NCI-H510A treated with DMSO at 0.1 percent for 48 hours (cell line): ENCODE measurements around the gene PCBP3.

Experiments
- DNase-seq: peaks from one replicate; lab custom pipeline; 2025; lab: John Stamatoyannopoulos, UW

The PCBP3 gene

DNA sequence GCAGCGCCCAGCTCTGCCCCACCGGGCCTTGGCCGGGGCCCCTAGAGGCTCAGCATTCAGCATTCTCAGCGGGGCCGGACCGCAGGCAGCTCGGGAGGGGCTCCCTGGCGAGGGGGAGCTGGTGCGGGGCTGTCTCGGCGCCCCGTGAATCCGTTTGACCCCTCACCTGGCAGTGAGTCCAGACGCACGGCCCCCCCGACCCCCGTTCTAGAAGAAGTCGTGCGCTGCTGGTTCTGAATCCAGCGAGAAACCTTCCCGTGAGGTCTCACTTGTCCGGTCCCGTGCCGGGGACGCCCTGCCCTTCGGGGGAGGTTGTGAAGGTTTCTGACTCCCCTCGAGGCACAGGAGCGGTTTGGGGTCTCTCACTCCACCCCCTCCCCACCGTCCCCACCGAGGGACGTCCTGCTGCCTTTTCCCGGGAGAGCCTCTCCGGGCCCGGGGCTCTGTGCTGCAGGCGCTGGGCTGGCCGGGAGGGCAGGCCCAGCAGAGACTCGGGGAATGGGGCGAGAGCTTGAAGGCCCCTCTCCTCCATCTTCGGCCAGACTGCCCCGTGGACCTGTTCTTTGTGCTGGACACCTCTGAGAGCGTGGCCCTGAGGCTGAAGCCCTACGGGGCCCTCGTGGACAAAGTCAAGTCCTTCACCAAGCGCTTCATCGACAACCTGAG lies 338.7 kb downstream of the PCBP3 start:
- no peak for DNase-seq

DNA sequence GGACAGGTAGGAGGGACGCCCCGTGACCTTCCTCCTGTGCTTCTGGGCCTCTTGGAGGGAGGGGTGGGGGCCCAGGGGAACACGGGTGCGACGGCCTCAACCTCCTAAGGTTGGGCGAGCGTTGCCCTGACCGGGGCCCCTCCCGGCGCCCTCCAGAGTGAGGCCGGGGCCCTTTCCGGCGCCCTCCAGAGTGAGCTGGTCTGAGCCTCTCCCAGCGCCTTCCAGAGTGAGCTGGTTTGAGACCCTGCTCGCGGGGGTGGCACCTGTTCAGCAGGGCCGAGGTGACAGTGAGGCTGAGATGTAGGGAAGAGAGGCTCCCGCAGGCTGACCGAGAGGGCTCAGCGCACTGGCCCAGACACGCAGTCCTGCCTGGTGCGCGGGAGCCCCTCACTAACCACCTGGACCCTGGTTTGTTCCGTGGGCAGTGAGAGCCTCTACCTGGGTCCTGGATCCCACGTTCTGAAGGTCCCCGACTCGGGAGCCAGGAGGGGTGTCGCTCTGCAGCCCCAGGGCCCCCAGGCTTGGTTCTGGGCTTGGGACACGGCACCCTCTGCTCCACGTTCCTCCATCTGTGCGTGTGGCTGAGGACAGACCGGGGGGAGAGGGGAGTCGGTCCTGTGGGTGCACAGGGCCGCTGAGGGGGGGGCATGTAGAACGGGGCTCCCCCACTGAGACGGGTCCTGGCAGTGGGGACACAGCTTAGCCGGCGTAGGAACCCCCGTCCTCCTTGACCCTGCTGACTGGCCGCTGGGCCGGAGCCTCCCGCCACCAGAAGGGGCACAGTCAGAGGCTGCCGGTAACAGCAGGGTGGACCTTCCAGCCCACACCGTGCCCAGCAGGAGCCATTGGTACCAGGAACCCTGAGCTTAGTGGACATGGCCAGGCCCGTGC lies 339.5 kb downstream of the PCBP3 start:
- no peak for DNase-seq

DNA sequence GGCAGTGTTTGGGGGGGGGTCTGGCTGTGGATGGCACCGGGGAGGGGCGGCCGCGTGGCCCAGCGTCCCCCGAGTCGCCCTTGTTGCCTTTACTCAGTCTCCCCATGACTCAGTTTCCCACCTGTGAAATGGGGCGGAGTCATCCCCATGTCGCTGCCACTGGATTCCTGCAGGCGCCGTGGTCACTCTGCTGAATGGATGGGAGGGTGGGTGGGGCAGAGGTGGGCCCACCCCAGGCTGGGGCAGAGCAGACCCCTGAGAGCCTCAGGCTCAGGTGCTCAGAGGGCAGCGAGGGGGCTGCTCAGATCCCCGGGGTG lies 340.1 kb downstream of the PCBP3 start:
- DNase-seq: no peak

DNA sequence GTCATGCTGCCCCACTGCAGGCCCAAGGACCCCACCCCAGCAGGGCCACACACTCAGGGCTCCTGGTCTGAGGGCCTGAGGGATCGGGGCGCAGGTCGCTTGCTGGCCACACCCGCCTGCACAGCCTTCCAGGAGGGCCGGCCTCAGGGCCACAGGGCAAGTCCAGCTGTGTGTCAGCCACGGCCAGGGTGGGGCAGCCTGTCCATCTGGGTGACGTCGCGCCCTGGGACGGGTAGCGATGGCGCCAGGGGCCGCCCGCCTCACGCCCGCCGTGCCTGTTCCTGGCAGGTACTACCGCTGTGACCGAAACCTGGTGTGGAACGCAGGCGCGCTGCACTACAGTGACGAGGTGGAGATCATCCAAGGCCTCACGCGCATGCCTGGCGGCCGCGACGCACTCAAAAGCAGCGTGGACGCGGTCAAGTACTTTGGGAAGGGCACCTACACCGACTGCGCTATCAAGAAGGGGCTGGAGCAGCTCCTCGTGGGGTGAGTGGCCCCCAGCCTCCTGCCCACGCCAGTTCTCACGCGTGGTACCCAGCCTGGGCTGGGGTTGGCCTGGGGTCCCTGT lies 340.5 kb downstream of the PCBP3 start:
- DNase-seq: no peak

DNA sequence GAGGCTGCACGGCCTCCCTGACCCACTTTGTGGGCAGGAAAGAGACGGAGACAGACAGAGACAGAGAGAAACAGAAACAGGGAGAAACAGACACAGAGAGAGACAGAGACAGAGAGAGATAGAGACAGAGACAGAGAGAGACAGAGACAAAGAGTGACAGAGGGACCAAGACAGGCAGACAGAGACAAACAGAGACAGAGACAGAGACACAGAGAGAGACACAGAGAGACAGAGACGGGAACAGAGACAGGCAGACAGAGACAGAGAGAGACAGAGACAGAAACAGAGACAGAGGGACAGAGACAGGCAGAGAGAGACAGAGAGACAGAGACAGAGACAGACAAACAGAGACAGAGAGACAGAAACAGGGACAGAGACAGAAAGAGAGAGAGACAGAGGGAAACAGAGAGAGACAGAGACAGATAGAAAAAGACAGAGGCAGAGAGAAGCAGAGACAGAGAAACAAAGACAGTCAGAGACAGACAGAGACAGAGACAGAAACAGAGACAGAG lies 341.1 kb downstream of the PCBP3 start:
- no peak for DNase-seq

DNA sequence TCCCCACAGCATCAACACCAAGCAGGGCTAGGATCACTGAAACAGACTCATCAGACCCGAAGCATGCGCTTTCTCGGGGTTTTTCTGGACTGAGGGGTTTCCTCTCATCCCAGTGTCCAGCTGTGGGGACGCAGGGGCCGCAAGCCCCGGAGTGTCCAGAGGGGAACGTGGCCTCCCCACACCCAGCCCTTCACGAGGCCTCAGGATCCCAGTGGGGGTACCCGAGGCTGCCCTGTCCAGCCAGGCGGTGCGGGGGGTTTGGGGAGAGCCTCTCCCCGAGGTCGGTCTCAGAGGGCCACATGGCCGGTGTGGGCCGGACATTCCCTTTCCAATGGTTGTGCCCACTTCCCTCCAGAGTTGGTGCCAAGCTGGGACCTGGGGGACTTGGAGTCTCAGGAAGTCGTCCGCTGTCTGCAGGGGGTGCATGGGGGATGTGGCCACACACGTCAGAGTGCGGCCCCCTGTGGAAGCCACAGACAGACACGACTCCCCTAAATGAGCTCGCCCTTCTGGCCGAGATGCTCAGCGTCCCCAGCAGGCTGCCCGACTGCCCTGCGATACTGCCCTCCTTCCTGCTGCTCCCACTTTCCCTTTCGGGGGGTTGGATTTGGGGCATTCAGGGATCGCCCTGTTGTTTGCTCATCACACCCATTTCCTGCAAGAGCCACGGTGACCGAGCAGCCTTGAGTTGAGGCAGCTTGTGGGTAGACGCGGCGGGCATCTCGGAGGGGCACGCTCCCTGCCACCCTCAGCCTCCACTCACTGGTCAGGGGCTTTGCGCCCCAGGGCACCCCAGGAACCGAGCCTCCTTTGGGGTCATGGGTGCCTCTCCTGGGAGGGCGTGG lies 342.2 kb downstream of the PCBP3 start:
- DNase-seq: no peak

DNA sequence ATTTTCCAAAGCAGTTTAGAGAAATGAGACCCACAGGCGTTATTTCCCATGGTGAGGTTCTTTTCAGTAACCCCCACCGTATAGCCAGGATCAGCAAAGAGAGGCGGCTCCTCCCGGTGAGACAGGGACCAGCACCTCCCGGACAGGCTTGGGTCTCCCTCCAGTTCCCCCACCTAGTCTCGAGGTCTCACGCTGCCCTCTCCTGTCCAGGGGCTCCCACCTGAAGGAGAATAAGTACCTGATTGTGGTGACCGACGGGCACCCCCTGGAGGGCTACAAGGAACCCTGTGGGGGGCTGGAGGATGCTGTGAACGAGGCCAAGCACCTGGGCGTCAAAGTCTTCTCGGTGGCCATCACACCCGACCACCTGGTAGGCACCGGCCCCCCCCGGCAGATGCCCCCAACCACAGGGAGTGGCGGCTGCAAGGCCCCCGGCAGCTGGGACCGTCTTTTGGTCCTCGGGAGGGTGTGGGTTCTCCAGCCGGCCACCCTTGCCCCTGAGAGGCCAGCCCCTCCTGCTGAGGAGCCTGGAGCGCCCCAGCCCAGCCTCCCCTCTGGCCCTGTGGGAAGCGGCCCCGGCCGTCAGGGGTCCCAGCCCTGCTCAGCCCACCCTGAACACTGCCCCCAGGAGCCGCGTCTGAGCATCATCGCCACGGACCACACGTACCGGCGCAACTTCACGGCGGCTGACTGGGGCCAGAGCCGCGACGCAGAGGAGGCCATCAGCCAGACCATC lies 343.0 kb downstream of the PCBP3 start:
- DNase-seq: no peak

DNA sequence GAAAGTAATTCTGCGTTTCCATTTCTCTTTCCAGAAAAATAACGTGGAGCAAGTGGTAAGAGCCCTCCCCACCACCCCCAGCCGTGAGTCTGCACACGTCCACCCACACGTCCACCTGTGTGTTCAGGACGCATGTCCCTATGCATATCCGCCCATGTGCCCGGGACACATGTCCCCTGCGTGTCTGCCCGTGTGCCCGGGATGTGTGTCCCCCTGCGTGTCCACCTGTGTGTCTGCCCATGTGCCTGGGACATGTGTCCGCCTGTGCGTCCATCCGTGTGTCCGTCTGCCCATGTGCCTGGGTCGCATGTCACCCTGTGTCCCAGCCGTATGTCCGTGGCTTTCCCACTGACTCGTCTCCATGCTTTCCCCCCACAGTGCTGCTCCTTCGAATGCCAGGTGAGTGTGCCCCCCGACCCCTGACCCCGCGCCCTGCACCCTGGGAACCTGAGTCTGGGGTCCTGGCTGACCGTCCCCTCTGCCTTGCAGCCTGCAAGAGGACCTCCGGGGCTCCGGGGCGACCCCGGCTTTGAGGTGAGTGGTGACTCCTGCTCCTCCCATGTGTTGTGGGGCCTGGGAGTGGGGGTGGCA lies 343.7 kb downstream of the PCBP3 start:
- DNase-seq: no peak

DNA sequence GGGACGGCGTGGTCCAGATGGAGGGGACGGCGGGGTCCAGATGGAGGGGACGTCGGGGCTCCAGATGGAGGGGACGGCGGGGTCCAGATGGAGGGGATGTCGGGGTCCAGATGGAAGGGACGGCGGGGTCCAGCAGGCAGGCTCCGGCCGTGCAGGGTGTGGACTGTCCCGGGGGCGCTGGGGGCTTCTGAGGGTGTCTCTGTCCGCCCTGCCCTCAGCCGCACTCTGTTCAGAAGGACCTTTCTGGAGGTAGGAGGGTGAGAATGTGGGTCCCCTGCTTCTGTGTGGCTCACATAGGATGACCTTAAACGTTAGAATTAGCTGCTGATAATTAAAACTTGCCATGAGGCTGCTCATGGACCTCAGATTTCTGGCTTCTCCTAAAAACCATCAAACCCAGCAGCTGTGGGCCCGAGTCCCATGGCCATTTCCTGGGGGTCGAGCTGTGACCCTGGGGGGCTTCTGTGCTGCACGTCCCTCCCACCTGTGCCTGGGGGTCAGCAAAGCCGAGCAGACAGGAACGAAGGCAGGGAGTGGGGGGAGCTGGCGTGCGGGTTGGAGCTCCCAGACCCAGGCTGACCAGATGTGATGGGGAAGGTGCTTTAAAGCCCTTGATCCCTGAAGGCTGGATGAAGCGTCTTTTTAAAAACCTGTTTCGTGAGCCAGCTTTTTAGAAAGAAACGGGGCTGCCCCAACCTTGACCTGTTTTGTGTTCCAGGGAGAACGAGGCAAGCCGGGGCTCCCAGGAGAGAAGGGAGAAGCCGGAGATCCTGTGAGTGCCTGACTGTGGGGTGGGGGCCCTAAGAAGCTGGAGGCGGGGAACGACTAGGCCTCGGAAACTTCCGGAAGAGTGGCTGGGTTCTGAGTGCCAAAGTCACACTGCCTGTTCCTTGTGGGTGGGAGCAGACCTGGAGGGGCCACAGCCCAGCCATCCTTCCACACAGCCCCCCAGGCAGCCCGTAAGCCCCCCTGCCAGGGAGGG lies 345.1 kb downstream of the PCBP3 start:
- DNase-seq: no peak

DNA sequence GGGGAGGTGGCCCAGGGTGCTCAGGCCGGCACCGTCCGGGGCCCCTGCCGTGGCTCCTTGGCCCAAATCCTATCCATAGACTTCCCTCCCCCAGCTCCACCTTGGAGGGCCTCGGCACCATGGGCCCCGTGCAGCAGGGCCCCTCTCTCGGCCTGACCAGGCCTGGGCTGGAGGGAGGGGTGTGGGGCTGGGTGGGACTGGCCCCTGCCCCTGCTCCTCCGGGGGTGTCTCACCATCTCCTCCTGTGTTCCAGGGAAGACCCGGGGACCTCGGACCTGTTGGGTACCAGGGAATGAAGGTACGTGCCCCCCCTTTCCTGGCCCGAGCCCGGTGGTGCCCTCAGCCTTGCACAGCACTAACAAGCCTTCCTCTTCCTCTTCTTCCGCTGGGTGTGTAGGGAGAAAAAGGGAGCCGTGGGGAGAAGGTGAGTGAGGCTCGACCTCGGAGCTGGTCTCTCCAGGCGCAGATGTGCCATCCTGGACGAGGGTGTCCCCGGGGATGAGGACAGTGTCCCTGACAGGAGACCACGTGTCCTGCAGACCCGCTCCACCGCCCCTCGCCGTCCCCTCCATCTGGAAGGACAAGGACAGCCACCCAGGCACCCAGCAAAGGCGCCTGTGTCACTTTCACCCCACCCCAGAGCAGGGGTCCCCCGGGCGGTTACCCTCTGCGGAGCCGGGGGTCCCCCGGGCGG lies 346.0 kb downstream of the PCBP3 start:
- DNase-seq: no peak

DNA sequence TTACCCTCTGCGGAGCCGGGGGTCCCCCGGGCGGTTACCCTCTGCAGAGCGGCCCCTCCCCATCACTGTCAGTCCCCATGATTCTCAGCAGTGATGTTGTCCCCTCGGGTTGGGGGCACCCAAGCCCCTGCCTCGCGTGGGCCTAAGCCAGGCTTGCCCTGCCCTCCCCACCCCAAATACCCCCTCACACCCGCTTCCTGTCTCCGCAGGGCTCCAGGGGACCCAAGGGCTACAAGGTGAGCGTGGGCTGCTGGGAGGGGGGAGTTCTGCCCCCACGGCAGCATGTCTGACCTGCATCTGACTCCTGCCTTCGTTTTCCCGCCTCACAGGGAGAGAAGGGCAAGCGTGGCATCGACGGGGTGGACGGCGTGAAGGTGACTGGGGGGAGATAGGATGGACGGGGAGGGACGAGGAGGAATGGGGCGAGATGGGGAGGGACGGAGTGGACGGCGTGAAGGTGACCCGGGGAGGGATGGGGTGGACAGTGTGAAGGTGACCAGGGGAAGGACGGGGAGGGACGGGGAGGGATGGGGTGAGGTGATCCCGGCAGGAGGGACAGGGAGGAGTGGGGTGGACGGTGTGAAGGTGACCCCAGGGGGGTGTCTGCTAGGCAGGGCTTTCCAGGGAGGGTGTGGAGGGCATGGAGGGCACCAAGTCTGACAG lies 346.7 kb downstream of the PCBP3 start:
- DNase-seq: no peak

DNA sequence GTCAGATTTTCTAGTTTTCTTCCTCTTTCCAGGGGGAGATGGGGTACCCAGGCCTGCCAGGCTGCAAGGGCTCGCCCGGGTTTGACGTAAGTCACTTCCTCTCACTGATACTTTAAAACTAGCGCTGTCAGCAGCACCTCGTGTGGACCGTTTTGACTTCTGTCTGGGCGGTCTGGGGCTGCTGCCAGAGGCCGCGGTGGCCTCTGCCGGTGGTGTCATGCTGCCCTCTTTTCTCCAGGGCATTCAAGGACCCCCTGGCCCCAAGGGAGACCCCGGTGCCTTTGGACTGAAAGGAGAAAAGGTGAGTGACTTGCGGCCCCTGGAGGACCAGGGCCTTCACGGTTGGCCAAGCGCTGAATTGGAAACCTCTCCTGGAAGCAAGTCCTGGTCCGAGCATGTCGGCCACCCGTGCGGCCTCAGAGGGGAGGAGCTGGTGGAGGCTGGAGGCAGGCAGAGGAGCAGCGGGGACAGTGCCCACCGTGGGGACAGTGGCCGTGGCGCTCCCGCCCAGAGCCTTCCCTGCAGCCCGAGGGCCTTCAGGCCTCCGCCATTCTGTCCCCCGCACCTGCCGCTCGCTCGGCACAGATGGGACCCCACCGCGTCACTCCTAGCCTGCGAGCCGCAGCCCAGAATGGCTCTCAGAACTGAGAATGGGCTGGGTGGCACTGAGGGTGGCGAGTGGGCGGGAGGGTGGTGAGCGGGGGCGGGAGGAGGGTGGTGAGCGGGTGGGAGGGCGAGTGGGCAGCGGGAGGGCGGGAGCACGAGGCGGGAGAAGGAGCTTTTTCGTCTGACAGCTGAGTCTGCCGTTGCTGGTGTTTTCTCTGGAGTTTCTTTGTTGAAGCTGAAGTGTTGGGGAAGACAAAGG lies 347.4 kb downstream of the PCBP3 start:
- DNase-seq: no peak

DNA sequence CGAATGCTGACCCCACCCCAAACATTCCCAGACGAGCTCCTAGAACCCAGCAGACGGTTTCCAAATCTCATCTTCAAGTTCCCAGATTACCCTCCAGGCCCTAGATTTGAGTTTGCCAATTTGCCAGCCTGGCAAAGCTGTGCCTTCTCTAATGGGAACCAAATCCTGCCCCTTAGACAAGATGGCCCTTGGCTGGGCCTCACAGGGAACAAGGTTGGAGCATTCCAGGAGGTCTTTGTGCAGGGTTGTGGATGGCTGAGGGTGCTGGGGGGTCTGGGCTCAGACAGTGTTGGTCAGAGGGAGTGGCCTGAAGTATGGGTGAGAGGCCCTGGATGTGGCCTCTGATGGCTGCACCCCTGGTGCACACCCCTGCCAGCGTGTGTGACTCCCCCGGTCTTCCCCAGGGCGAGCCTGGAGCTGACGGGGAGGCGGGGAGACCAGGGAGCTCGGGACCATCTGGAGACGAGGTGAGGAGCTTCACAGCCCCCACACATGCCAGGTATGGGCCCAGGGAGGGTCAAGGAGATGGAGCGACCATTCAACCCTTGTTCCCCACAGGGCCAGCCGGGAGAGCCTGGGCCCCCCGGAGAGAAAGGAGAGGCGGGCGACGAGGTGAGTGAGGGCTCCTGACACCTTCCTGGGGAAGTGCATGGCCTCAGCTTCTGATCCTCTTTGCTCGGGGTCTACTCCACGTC lies 348.2 kb downstream of the PCBP3 start:
- DNase-seq: no peak
